DLD1 (cell line): ENCODE measurements around the gene COG7.
"Not testable (repeated sequence)": the region's sequence is repeated elsewhere in the genome, so short reads cannot be mapped to it uniquely, and the experiment has no call there.

Source experiments
- in situ Hi-C: cut with HindIII; loops from 2 replicates; pipeline ENCODE4 v1.10.0; 2017; ENCODE audit warnings: low sequenced_read_pairs

Gene COG7

GRCh38 chr16:23452572-23453337, at the start of gene COG7:
COG7 (minus strand) TSS chr16:23453189; CDS start chr16:23452994, 195 bp downstream.
- in situ Hi-C loops: no loop called here

- in situ Hi-C loops: no loop called here
Measured at GRCh38 chr16:23502466-23502865, 49.5 kb upstream of the COG7 start.

- in situ Hi-C loops: no loop called here
Measured at GRCh38 chr16:23501291-23501690, 48.3 kb upstream of the COG7 start.

- in situ Hi-C loops: no loop called here
Measured at GRCh38 chr16:23500862-23501225, 47.9 kb upstream of the COG7 start.

- in situ Hi-C loops: no loop called here
Measured at GRCh38 chr16:23500212-23500861, 47.3 kb upstream of the COG7 start.

- in situ Hi-C loops: no loop called here
Measured at GRCh38 chr16:23499801-23500200, 46.8 kb upstream of the COG7 start.

GRCh38 chr16:23498863-23499262, 45.9 kb upstream of the COG7 start:
- in situ Hi-C loops: no loop called here

- in situ Hi-C loops: no loop called here
Measured at GRCh38 chr16:23497543-23497868, 44.5 kb upstream of the COG7 start.

GRCh38 chr16:23496821-23497542, 44.0 kb upstream of the COG7 start:
- in situ Hi-C loops: no loop called here

GRCh38 chr16:23495671-23496070, 42.7 kb upstream of the COG7 start:
- in situ Hi-C loops: no loop called here

GRCh38 chr16:23494188-23494587, 41.2 kb upstream of the COG7 start:
- in situ Hi-C loops: no loop called here

GRCh38 chr16:23491490-23492391, 38.8 kb upstream of the COG7 start:
- in situ Hi-C loops: no loop called here

GRCh38 chr16:23486480-23486879, 33.5 kb upstream of the COG7 start:
- in situ Hi-C loops: no loop called here

GRCh38 chr16:23485841-23486240, 32.9 kb upstream of the COG7 start:
- in situ Hi-C loops: no loop called here

- in situ Hi-C loops: no loop called here
Measured at GRCh38 chr16:23485257-23485614, 32.2 kb upstream of the COG7 start.

GRCh38 chr16:23484510-23485256, 31.7 kb upstream of the COG7 start:
- in situ Hi-C loops: no loop called here

- in situ Hi-C loops: not testable (repeated sequence)
Measured at GRCh38 chr16:23483492-23483891, 30.5 kb upstream of the COG7 start.

GRCh38 chr16:23482778-23483177, 29.8 kb upstream of the COG7 start:
- in situ Hi-C loops: no loop called here

GRCh38 chr16:23480257-23480656, 27.3 kb upstream of the COG7 start:
- in situ Hi-C loops: no loop called here

GRCh38 chr16:23479138-23479537, 26.1 kb upstream of the COG7 start:
- in situ Hi-C loops: no loop called here
